Activated CD8-positive, alpha-beta T cell treated with anti-CD3 and anti-CD28 coated beads, Interleukin-2, amount 10 ng/mL, durations not matched to agents 7 days and 5 days (primary cell): ENCODE data around the gene TIAM2. TPM values are rescaled to one million over a fixed set of nuclear protein-coding genes. Genes with fewer than 3 reads are reported as not detected.
A peak's percentile ranks its signal among the peaks of the same experiment; 100 is the strongest.
"Not testable (repeated sequence)": the region's sequence is repeated elsewhere in the genome, so short reads cannot be mapped to it uniquely, and the experiment has no call there.

ENCODE experiments used
- ATAC-seq: fragments of 150-1000 bp; cut with Tn5 transposase; one replicate; pipeline ENCODE4 v1.10.0; 2021; ENCODE audit warnings: moderate library complexity
- CTCF ChIA-PET: fragments of 350-600 bp; sonication (Branson Sonifier 250); formaldehyde crosslinking; loops from one replicate; lab custom pipeline; 2021; ENCODE audit warnings: antibody characterized with exemption; lab: Charles Lee
- POLR2A ChIA-PET: fragments of 350-600 bp; sonication (Branson Sonifier 250); formaldehyde crosslinking; loops from one replicate; lab custom pipeline; 2021; ENCODE audit warnings: antibody characterized with exemption; lab: Charles Lee
- DNase-seq: peaks from one replicate; pipeline ENCODE4 v3.0.0-alpha.2; 2020
- H3K27ac Mint-ChIP-seq: one replicate; pipeline ENCODE4 v1.8.0; 2021; ENCODE audit warnings: mild to moderate bottlenecking, mixed read lengths
- H3K27me3 Mint-ChIP-seq: one replicate; pipeline ENCODE4 v1.8.0; 2021; ENCODE audit warnings: low read depth, mixed read lengths
- H3K36me3 Mint-ChIP-seq: one replicate; pipeline ENCODE4 v1.8.0; 2021; ENCODE audit warnings: low read depth, mixed read lengths
- H3K4me1 Mint-ChIP-seq: one replicate; pipeline ENCODE4 v1.8.0; 2021; ENCODE audit warnings: low read depth, mixed read lengths
- H3K4me3 Mint-ChIP-seq: one replicate; pipeline ENCODE4 v1.8.0; 2021; ENCODE audit warnings: mild to moderate bottlenecking, mixed read lengths
- H3K9me3 Mint-ChIP-seq: one replicate; pipeline ENCODE4 v1.8.0; 2022; ENCODE audit warnings: mixed read lengths; ENCODE audit not compliant: insufficient read depth
- total RNA-seq, 2 experiments: library from RNA; stranded (reverse); gene quantifications; one replicate each; pipeline ENCODE4 v1.2.3, GENCODE V29; 2021

Gene TIAM2
- total RNA-seq, 2 experiments from 2014 or later, result 2.9 to 4.5 TPM

GRCh38 chr6:155265843-155266535 is 270.9 kb downstream of the TIAM2 start:
- peaks cover 15% of the 10 kb centered on the region for H3K36me3 Mint-ChIP-seq

DNA sequence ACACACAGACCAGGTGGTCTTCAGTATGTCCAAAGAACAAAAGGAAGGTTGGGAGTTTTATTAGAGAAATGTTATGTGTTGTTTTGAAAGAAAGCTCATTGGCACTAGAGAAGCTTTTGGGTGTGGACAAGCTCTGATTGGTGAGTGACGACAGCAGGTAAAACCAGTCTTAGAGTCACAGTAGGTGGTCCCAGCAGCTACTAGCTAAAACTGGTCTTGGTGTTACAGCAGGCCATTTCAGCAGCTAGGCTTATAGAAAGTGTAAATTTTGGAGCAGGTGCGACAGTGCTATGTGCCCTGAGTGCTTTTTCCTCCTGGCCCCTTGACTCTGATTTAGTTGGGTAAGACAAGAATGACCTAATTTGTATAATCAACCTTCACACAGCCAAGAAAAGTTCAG is 272.3 kb downstream of the TIAM2 start:
- H3K36me3 Mint-ChIP-seq, result peaks cover 18% of the 10 kb centered on the region

More at GRCh38 chr6:155265843-155266535, 270.9 kb downstream of the TIAM2 start:
- Mint-ChIP-seq H3K4me1 (peaks cover 8% of the 10 kb centered on the region), H3K27me3 (no peaks in the 10 kb centered on the region), H3K27ac (no peak overlapping the region), H3K4me3 (no peak overlapping the region), H3K9me3 (no peaks in the 10 kb centered on the region)
- ATAC-seq, result no peak
- ChIA-PET POLR2A (no interaction called here), CTCF (no interaction called here)
- DNase-seq, result no peak

DNA sequence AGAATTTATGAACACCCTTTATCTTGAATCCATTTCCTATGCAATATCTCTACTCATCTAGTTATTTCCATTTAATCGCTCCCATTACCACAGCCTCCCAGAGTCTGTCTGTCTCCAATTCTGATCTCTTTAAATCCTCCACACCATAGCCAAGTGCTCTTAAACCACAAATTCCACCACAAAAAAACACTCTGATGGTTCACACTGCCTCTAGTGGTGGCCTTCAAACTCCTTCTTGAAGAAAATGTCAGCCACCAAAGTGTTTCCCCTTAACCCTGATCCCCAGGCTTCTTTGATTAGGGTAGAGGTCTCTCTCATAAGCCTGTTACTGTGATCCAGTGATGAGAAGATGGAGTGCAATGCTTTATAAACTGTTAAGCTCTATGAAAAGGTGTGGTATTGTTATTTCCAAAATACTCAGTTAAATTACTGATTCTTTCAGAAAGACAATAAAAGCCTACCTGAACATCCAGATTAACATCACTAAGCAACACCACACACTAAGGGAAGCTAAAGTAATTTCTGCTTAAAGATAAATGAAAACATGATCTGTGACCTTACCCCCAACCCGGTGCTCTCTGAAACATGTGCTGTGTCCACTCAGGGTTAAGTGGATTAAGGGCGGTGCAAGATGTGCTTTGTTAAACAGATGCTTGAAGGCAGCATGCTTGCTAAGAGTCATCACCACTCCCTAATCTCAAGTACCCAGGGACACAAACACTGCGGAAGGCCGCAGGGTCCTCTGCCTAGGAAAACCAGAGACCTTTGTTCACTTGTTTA is 273.2 kb downstream of the TIAM2 start:
- H3K4me1 Mint-ChIP-seq, POLR2A ChIA-PET, ATAC-seq, H3K9me3 Mint-ChIP-seq, H3K27ac Mint-ChIP-seq, H3K4me3 Mint-ChIP-seq, H3K27me3 Mint-ChIP-seq: not testable (repeated sequence)
- peaks cover 18% of the 10 kb centered on the region for H3K36me3 Mint-ChIP-seq
- DNase-seq, result peak; percentile 44
- CTCF ChIA-PET, result interaction anchor here (0.7 to 2.9 kb wide), 10 partner anchors 9 to 401 kb away, joined by 3 to 12 read pairs (median 3); no protein-coding TSS in a partner anchor

More for the DNA sequence above, 272.3 kb downstream of the TIAM2 start:
- no peak for ATAC-seq
- ChIA-PET CTCF (interaction anchor here (0.6 to 2.8 kb wide), 10 partner anchors 9 to 400 kb away, joined by 3 to 7 read pairs (median 4); no protein-coding TSS in a partner anchor), POLR2A (interaction anchor here (0.7 kb wide), 1 partner anchor 37 kb away, joined by 3 read pairs; no protein-coding TSS in a partner anchor)
- Mint-ChIP-seq H3K4me3 (no peak overlapping the region), H3K9me3 (no peaks in the 10 kb centered on the region), H3K4me1 (peaks cover 8% of the 10 kb centered on the region), H3K27ac (no peak overlapping the region), H3K27me3 (no peaks in the 10 kb centered on the region)
- no peak for DNase-seq

- ATAC-seq (no peak), DNase-seq (no peak)
- no peak overlapping the region for H3K27ac Mint-ChIP-seq
- peaks cover 8% of the 10 kb centered on the region for H3K4me1 Mint-ChIP-seq
- H3K9me3 Mint-ChIP-seq, result no peaks in the 10 kb centered on the region
- no peak overlapping the region for H3K4me3 Mint-ChIP-seq
- H3K27me3 Mint-ChIP-seq, result no peaks in the 10 kb centered on the region
- ChIA-PET POLR2A (no interaction called here), CTCF (interaction anchor here (1.2 to 2.9 kb wide), 4 partner anchors 10 to 341 kb away, joined by 3 to 12 read pairs (median 4); no protein-coding TSS in a partner anchor)
- peaks cover 19% of the 10 kb centered on the region for H3K36me3 Mint-ChIP-seq
These were observed 274.6 kb downstream of the TIAM2 start for GRCh38 chr6:155269765-155270164.

GRCh38 chr6:155270561-155271091 is 275.5 kb downstream of the TIAM2 start:
- Mint-ChIP-seq H3K27ac (no peak overlapping the region), H3K36me3 (peaks cover 23% of the 10 kb centered on the region), H3K4me3 (no peak overlapping the region), H3K4me1 (peaks cover 8% of the 10 kb centered on the region), H3K27me3 (no peaks in the 10 kb centered on the region), H3K9me3 (no peaks in the 10 kb centered on the region)
- DNase-seq, result no peak
- ChIA-PET POLR2A (no interaction called here), CTCF (interaction anchor here (1.2 to 2.9 kb wide), 2 partner anchors 93 to 342 kb away, joined by 4 to 12 read pairs; no protein-coding TSS in a partner anchor)
- ATAC-seq, result no peak

DNA sequence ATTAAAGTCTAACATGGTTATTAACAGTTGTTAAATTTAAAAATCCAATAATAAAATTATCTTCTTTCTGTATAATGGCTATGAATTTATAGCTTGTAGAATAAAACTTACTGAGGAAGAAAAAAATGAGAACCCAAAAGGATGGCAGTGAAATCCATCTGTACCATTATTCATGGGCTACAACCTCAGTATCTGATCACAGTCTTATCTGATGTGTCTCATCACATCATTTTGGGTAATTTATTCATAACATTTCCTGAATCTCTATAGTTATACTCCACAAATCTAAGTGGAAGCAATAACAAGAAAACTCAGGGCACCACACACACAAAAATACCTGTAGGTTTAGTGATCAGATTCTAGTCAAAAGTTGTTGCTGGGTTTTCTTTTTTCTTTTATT is 276.0 kb downstream of the TIAM2 start:
- Mint-ChIP-seq H3K9me3 (no peaks in the 10 kb centered on the region), H3K36me3 (peaks cover 20% of the 10 kb centered on the region), H3K27me3 (no peaks in the 10 kb centered on the region), H3K27ac (no peak overlapping the region), H3K4me3 (no peak overlapping the region), H3K4me1 (peaks cover 8% of the 10 kb centered on the region)
- DNase-seq, result no peak
- ATAC-seq, result no peak
- ChIA-PET CTCF (interaction anchor here (1.2 kb wide), 1 partner anchor 343 kb away, joined by 4 read pairs; no protein-coding TSS in a partner anchor), POLR2A (no interaction called here)

DNA sequence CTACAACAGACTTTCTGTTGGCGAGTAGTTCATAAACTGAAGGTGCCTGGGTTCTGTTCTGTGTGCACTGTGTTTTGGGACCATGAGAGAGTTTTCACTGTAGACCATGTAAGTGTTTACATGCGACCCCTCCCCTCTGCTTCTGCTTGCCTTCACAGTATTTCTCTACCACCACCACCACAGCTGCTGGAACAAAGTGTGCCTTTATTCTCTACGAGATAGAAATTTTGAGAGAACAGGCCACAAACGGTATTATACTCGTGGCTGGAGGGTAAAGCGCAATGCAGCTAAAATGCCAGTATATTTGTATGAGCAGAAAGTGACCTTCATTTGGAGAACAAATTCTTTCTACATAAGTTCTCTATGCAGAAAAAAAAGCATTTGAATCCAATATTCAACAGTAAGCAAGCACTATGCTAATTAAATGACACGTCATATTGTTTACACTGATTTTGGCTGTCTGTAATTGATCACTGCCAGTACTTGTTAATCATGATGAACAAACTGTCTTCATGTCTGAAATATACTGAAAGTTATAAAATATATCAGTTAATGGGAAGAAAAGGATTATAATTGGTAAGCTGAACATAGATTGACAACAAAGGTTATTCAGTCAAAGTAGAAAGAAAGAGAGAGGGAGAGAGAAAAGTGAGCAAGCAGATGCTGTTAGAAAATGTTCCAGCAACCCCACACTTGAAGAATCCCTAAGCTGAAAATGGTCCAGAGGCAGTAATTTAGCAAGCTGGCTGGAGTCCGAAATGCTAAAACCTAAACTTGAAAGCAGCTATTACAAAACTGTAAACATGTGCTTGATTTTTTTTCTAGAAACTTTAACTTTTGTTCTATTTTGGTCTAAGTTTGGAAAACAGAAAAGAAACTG is 277.5 kb downstream of the TIAM2 start:
- no peak overlapping the region for H3K27ac Mint-ChIP-seq

DNA sequence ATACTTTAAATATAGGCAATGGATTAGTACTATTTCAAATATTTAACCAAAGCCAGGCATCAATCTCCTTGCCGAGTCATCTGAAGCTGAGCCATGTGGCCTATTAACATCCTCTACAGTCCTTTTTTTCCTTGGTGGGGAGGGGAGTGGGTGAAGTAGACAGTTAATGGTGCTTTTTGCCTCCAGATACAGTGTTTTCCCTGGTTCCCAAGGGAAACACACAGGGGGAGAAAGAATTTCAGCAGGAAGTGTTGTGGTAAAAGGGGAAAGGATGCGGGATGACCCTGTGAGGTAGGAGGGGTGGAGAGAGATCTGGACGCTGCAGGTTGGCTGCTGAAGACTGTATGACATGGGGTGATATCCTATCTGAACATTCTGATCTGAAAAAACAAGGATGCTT is 278.3 kb downstream of the TIAM2 start:
- H3K27me3 Mint-ChIP-seq, result no peaks in the 10 kb centered on the region
- peaks cover under 1% of the 10 kb centered on the region for H3K4me1 Mint-ChIP-seq
- ATAC-seq (no peak), DNase-seq (no peak)
- CTCF ChIA-PET, result interaction anchor here (1.6 kb wide), 1 partner anchor 16 kb away, joined by 5 read pairs; no protein-coding TSS in a partner anchor
- no peak overlapping the region for H3K27ac Mint-ChIP-seq
- H3K4me3 Mint-ChIP-seq, result no peak overlapping the region
- POLR2A ChIA-PET, result no interaction called here
- H3K36me3 Mint-ChIP-seq, result peaks cover 14% of the 10 kb centered on the region
- no peaks in the 10 kb centered on the region for H3K9me3 Mint-ChIP-seq

More for the DNA sequence above, 277.5 kb downstream of the TIAM2 start:
- H3K4me1 Mint-ChIP-seq, result peaks cover 6% of the 10 kb centered on the region
- CTCF ChIA-PET, result interaction anchor here (1.6 kb wide), 1 partner anchor 16 kb away, joined by 5 read pairs; no protein-coding TSS in a partner anchor
- H3K27me3 Mint-ChIP-seq, result no peaks in the 10 kb centered on the region
- H3K9me3 Mint-ChIP-seq, result no peaks in the 10 kb centered on the region
- no peak for ATAC-seq
- POLR2A ChIA-PET, result no interaction called here
- H3K4me3 Mint-ChIP-seq, result no peak overlapping the region
- no peak for DNase-seq
- peaks cover 14% of the 10 kb centered on the region for H3K36me3 Mint-ChIP-seq

DNA sequence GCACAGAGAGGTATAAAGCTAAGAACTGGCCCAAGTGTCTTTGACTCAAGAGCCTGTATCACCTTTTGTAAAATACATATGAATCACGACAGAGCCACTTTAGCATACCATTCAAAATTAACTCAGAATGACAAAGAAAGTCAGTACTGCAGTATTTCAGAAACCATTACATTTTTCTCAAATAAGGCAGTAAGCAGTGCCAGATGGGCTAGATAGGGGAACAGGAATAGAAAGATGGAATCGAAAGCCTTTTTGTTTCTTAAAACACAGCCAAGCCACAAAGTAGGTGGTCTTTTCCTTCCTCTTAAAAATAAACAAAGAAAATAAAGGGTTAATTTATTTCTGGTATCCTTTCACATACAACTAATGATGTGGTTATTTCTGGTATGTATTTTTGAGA is 279.0 kb downstream of the TIAM2 start:
- POLR2A ChIA-PET, result no interaction called here
- Mint-ChIP-seq H3K9me3 (no peaks in the 10 kb centered on the region), H3K27ac (no peak overlapping the region), H3K4me3 (no peak overlapping the region), H3K27me3 (no peaks in the 10 kb centered on the region), H3K4me1 (no peaks in the 10 kb centered on the region), H3K36me3 (peaks cover 20% of the 10 kb centered on the region)
- CTCF ChIA-PET, result no interaction called here
- no peak for ATAC-seq
- DNase-seq, result no peak

- H3K36me3 Mint-ChIP-seq, result peaks cover 23% of the 10 kb centered on the region
- ATAC-seq, result no peak
- H3K27me3 Mint-ChIP-seq, result no peaks in the 10 kb centered on the region
- no peak overlapping the region for H3K27ac Mint-ChIP-seq
- ChIA-PET CTCF (no interaction called here), POLR2A (no interaction called here)
- H3K9me3 Mint-ChIP-seq, result no peaks in the 10 kb centered on the region
- no peak overlapping the region for H3K4me3 Mint-ChIP-seq
- no peak for DNase-seq
- H3K4me1 Mint-ChIP-seq, result no peaks in the 10 kb centered on the region
These were observed 279.4 kb downstream of the TIAM2 start for GRCh38 chr6:155274533-155274932.
